Stimulated activated naive CD8-positive, alpha-beta T cell treated with anti-CD3 and anti-CD28 coated beads, Interleukin-15, Interleukin-2, amounts not matched to agents 100 ng/mL and 50 ng/mL, for 24 hours (primary cell): Measurements from ENCODE around the gene CDC27.

Experiments used
- H3K27ac Mint-ChIP-seq: one replicate; pipeline ENCODE4 v1.8.0; 2021; ENCODE audit warnings: mild to moderate bottlenecking, mixed read lengths
- H3K27me3 Mint-ChIP-seq: one replicate; pipeline ENCODE4 v1.8.0; 2021; ENCODE audit warnings: mixed read lengths
- H3K36me3 Mint-ChIP-seq: one replicate; pipeline ENCODE4 v1.8.0; 2021; ENCODE audit warnings: low read depth, mixed read lengths
- H3K4me1 Mint-ChIP-seq: one replicate; pipeline ENCODE4 v1.8.0; 2021; ENCODE audit warnings: low read depth, mixed read lengths
- H3K4me3 Mint-ChIP-seq: one replicate; pipeline ENCODE4 v1.8.0; 2021; ENCODE audit warnings: mild to moderate bottlenecking, mixed read lengths
- H3K9me3 Mint-ChIP-seq: one replicate; pipeline ENCODE4 v1.8.0; 2021; ENCODE audit warnings: mixed read lengths

CDC27 gene

DNA sequence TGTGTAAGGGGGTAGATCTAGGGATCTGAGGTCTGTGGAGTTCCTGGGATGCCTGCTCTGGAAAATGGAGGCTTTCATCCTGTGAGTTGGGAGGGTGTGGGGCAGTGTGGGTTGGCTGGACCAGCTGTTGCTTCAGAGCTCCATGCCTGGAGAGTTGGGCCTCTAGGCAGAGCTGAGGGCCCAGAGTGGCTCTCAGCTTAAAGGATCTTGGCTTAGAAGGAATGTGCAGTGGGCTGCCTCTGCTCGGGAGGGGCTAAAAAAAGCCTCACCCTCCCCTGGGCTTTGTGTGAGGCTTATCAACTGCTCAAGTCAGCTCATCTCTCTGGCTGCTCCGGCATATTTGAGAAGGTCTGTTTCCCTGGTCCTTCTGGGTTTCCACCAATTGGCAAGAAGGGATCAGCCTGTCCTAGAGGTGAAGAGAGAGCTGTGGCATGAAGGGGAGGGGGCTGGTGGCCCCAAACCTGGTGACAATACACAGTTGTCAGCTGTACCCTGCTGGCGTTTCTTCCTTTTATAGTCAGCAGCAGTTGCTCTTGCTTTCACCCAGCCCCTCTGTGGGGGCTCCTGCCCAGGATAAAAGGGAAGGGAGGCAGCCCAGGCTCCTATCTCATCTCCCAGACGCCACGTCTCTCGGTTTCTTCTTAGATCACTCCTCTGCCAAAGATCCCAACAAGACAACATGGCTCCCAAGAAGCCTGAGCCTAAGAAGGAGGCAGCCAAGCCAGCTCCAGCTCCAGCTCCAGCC lies 19.8 kb upstream of the CDC27 start, which contains the start of gene MYL4:
TSS of gene MYL4 (plus strand) at position 605 of the 745 bp plus-strand sequence. CDS start at position 680, 75 bp downstream.
- H3K9me3 Mint-ChIP-seq = no peaks in the 10 kb centered on the region
- H3K27ac Mint-ChIP-seq = no peak within 1 kb of the TSS
- H3K36me3 Mint-ChIP-seq = no peaks in the 10 kb centered on the region
- peaks cover 41% of the 10 kb centered on the region for H3K4me1 Mint-ChIP-seq
- no peaks in the 10 kb centered on the region for H3K27me3 Mint-ChIP-seq
- H3K4me3 Mint-ChIP-seq = no peak within 1 kb of the TSS

- H3K27ac Mint-ChIP-seq = no peak overlapping the region
- peaks cover 51% of the 10 kb centered on the region for H3K4me1 Mint-ChIP-seq
- no peaks in the 10 kb centered on the region for H3K27me3 Mint-ChIP-seq
- no peaks in the 10 kb centered on the region for H3K9me3 Mint-ChIP-seq
- H3K4me3 Mint-ChIP-seq = no peak overlapping the region
- no peaks in the 10 kb centered on the region for H3K36me3 Mint-ChIP-seq
Measured at GRCh38 chr17:47207143-47208067, 18.3 kb upstream of the CDC27 start.

- H3K9me3 Mint-ChIP-seq = no peaks in the 10 kb centered on the region
Measured at GRCh38 chr17:47205419-47205963, 16.4 kb upstream of the CDC27 start.

GRCh38 chr17:47204722-47205418 lies 15.8 kb upstream of the CDC27 start:
- Mint-ChIP-seq H3K9me3 (no peaks in the 10 kb centered on the region), H3K4me3 (peak overlapping the region; percentile 77), H3K27me3 (no peaks in the 10 kb centered on the region), H3K27ac (peak overlapping the region; percentile 89), H3K36me3 (no peaks in the 10 kb centered on the region), H3K4me1 (peaks cover 59% of the 10 kb centered on the region)

More at GRCh38 chr17:47205419-47205963, 16.4 kb upstream of the CDC27 start:
- H3K36me3 Mint-ChIP-seq = no peaks in the 10 kb centered on the region
- H3K4me3 Mint-ChIP-seq = peak overlapping the region; percentile 77
- no peaks in the 10 kb centered on the region for H3K27me3 Mint-ChIP-seq
- peaks cover 53% of the 10 kb centered on the region for H3K4me1 Mint-ChIP-seq
- H3K27ac Mint-ChIP-seq = peak overlapping the region; percentile 89

- H3K4me1 Mint-ChIP-seq = peaks cover 61% of the 10 kb centered on the region
- peak overlapping the region; percentile 77 for H3K4me3 Mint-ChIP-seq
- H3K36me3 Mint-ChIP-seq = no peaks in the 10 kb centered on the region
- no peaks in the 10 kb centered on the region for H3K27me3 Mint-ChIP-seq
- peak overlapping the region; percentile 89 for H3K27ac Mint-ChIP-seq
- no peaks in the 10 kb centered on the region for H3K9me3 Mint-ChIP-seq
Measured at GRCh38 chr17:47203984-47204721, 15.1 kb upstream of the CDC27 start.

DNA sequence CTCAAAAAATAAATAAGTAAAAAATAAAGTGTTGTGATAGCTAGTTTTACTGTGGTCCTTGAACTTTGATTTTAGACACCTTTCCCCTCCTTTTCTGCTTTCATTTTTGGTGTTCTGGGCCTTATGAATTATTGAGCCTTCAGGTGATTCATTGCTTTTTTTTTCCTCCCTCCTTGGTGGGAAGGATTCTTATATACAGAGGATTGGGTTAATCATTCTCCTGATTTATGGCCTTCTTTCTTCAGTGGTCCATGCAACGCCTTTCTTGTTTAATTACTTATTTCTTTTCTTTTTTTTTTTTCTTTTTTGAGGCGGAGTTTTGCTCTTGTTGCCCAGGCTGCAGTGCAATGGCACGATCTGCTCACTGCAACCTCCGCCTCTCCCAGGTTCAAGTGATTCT lies 12.1 kb upstream of the CDC27 start:
- Mint-ChIP-seq H3K36me3 (no peaks in the 10 kb centered on the region), H3K27me3 (no peaks in the 10 kb centered on the region), H3K4me1 (peaks cover 43% of the 10 kb centered on the region), H3K27ac (no peak overlapping the region), H3K4me3 (no peak overlapping the region), H3K9me3 (no peaks in the 10 kb centered on the region)

DNA sequence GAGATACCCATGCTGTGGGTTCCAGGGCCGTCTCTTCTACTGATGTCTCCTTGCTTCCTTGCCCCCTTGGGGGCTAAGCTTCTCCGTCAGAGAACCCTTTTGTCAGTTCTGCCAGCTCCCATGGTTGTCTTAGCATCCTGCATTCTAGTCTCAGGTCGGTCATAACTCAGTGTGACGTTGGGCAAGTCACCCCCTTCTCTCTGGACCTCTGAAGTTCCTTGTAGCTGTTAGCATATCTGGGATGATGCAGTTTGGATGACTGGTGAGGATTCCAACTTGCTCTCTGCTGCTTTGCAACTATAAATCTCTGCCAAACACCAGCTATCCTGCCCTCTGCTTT lies 11.2 kb upstream of the CDC27 start:
- Mint-ChIP-seq H3K4me3 (no peak overlapping the region), H3K27ac (peak overlapping the region; percentile 78)

GRCh38 chr17:47199627-47200324 lies 10.7 kb upstream of the CDC27 start:
- Mint-ChIP-seq H3K27ac (peak overlapping the region; percentile 78), H3K36me3 (peaks cover 4% of the 10 kb centered on the region), H3K9me3 (no peaks in the 10 kb centered on the region), H3K27me3 (no peaks in the 10 kb centered on the region), H3K4me3 (no peak overlapping the region), H3K4me1 (peaks cover 29% of the 10 kb centered on the region)

More for the DNA sequence above, 11.2 kb upstream of the CDC27 start:
- peaks cover 34% of the 10 kb centered on the region for H3K4me1 Mint-ChIP-seq
- no peaks in the 10 kb centered on the region for H3K9me3 Mint-ChIP-seq
- H3K27me3 Mint-ChIP-seq = no peaks in the 10 kb centered on the region
- peaks cover 4% of the 10 kb centered on the region for H3K36me3 Mint-ChIP-seq

GRCh38 chr17:47197821-47198220 lies 8.7 kb upstream of the CDC27 start:
- Mint-ChIP-seq H3K9me3 (no peaks in the 10 kb centered on the region), H3K36me3 (peaks cover 4% of the 10 kb centered on the region), H3K4me3 (no peak overlapping the region), H3K4me1 (peaks cover 19% of the 10 kb centered on the region), H3K27ac (no peak overlapping the region), H3K27me3 (no peaks in the 10 kb centered on the region)

DNA sequence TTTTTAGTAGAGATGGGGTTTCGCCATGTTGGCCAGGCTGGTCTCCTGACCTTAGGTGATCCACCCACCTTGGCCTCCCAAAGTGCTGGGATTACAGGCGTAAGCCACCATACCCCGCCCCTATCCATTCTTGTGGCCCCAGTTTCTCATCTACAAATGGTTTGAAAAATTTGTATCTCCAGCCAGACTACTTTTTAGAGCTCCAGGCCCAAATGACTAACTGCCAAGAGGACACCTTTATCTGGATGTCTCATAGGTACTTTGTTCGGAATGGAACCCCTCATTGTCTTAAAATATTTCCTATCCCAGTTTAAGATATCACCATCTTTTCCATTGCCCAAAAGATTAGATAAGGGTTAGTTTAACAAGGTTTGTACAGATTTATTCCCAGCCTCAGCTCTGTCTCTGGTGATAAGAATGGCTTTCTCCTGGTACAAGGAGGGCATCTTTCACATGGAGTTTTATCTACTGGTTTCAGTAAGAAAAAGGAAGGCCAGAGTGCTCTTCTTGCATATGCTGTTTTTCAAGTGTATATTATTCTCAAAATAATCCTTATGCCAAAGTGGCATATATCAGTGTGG lies 4.9 kb upstream of the CDC27 start:
- H3K27me3 Mint-ChIP-seq = no peaks in the 10 kb centered on the region
- no peak overlapping the region for H3K4me3 Mint-ChIP-seq
- H3K4me1 Mint-ChIP-seq = peaks cover 27% of the 10 kb centered on the region
- H3K27ac Mint-ChIP-seq = no peak overlapping the region
- peaks cover 4% of the 10 kb centered on the region for H3K36me3 Mint-ChIP-seq
- no peaks in the 10 kb centered on the region for H3K9me3 Mint-ChIP-seq

DNA sequence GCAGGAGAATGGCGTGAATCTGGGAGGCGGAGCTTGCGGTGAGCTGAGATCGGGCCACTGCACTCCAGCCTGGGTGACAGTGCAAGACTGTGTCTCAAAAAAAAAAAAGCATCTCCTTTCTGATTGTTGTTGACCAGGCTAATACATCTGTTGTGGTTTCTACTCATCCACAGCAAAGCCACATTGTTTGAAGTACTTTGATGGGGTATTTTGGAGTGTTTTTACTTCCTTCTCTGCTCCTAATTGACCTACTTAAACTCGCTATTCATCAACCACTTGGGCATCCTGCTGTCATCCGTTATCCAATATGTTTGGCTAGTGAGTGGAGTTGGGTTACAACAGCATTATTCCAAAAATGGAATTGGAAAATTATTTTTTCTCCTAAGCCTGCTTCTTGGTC lies 3.5 kb upstream of the CDC27 start:
- H3K4me3 Mint-ChIP-seq = no peak overlapping the region
- peak overlapping the region; percentile 4 for H3K27ac Mint-ChIP-seq
- H3K27me3 Mint-ChIP-seq = no peaks in the 10 kb centered on the region
- H3K4me1 Mint-ChIP-seq = peaks cover 34% of the 10 kb centered on the region
- no peaks in the 10 kb centered on the region for H3K9me3 Mint-ChIP-seq
- peaks cover 4% of the 10 kb centered on the region for H3K36me3 Mint-ChIP-seq

- H3K27ac Mint-ChIP-seq = no peak overlapping the region
- H3K4me1 Mint-ChIP-seq = peaks cover 47% of the 10 kb centered on the region
- peaks cover 9% of the 10 kb centered on the region for H3K36me3 Mint-ChIP-seq
- H3K9me3 Mint-ChIP-seq = no peaks in the 10 kb centered on the region
- no peaks in the 10 kb centered on the region for H3K27me3 Mint-ChIP-seq
- H3K4me3 Mint-ChIP-seq = no peak overlapping the region
Measured at GRCh38 chr17:47190770-47191169, 1.7 kb upstream of the CDC27 start.

DNA sequence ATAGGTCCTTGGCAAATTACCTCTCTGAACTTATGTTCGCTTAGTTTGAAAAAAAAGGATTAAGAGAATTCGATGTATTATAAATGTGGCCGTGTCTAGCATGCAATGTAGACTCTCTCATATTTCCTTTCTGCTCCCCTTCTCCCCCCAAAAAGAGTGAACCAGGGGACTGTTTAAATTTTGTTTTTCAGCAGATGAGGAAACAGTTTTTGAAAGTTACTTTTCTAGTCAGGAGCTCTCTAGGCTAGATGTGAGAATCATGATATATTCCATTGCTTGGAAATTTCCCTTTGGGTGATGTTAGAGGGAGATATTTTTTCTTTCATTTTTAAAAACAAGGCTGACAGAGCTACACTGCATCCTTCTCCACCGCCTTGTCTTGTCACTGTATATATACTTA lies 1.1 kb upstream of the CDC27 start:
- Mint-ChIP-seq H3K27me3 (no peaks in the 10 kb centered on the region), H3K36me3 (peaks cover 5% of the 10 kb centered on the region), H3K4me1 (peaks cover 48% of the 10 kb centered on the region), H3K4me3 (no peak overlapping the region), H3K27ac (no peak overlapping the region), H3K9me3 (no peaks in the 10 kb centered on the region)
